Activated B cell treated with CpG ODN at 0.5 μM for 24 hours (primary cell): ENCODE measurements around the gene CCDC167. TPM values are rescaled to one million over a fixed set of nuclear protein-coding genes. Genes with fewer than 3 reads are reported as not detected.

Experiments
- ATAC-seq: fragments of 200-7000 bp; cut with Tn5 transposase; one replicate; pipeline ENCODE4 v1.10.0; 2021; ENCODE audit warnings: low read depth, mild to moderate bottlenecking, moderate library complexity
- CTCF ChIA-PET: fragments of 350-600 bp; sonication (Branson Sonifier 250); formaldehyde crosslinking; loops from one replicate; lab custom pipeline; 2021; ENCODE audit warnings: antibody characterized with exemption; lab: Charles Lee
- POLR2A ChIA-PET: fragments of 350-600 bp; sonication (Branson Sonifier 250); formaldehyde crosslinking; loops from one replicate; lab custom pipeline; 2021; ENCODE audit warnings: antibody characterized with exemption; lab: Charles Lee
- DNase-seq: peaks from one replicate; pipeline ENCODE4 v3.0.0; 2022
- H3K27ac Mint-ChIP-seq: one replicate; pipeline ENCODE4 v1.8.0; 2020; ENCODE audit warnings: mixed read lengths
- H3K27me3 Mint-ChIP-seq: one replicate; pipeline ENCODE4 v1.8.0; 2021; ENCODE audit warnings: mixed read lengths
- H3K36me3 Mint-ChIP-seq: one replicate; pipeline ENCODE4 v1.8.0; 2021; ENCODE audit warnings: low read depth, mixed read lengths
- H3K4me1 Mint-ChIP-seq: one replicate; pipeline ENCODE4 v1.8.0; 2021; ENCODE audit warnings: mixed read lengths
- H3K4me3 Mint-ChIP-seq: one replicate; pipeline ENCODE4 v1.8.0; 2020; ENCODE audit warnings: mild to moderate bottlenecking, mixed read lengths
- H3K9me3 Mint-ChIP-seq: one replicate; pipeline ENCODE4 v1.8.0; 2020; ENCODE audit warnings: mixed read lengths
- intact Hi-C: fragments of 100-400 bp; cut with micrococcal nuclease; formaldehyde crosslinking; loops from one replicate; pipeline ENCODE4 v1.15.1; 2024
- total RNA-seq: library from RNA; stranded (reverse); gene quantifications from 2 replicates; pipeline ENCODE4 v1.2.3, GENCODE V29; 2022
- TF ChIP-seq, protein P1 (sequence below): fragments of 200-600 bp; IDR thresholded peaks from one replicate; pipeline ENCODE4 v1.8.0; 2022; ENCODE audit warnings: antibody characterized with exemption, mild to moderate bottlenecking

CCDC167 gene
- total RNA-seq, 1 donor from 2014 or later: 18.4 TPM

DNA sequence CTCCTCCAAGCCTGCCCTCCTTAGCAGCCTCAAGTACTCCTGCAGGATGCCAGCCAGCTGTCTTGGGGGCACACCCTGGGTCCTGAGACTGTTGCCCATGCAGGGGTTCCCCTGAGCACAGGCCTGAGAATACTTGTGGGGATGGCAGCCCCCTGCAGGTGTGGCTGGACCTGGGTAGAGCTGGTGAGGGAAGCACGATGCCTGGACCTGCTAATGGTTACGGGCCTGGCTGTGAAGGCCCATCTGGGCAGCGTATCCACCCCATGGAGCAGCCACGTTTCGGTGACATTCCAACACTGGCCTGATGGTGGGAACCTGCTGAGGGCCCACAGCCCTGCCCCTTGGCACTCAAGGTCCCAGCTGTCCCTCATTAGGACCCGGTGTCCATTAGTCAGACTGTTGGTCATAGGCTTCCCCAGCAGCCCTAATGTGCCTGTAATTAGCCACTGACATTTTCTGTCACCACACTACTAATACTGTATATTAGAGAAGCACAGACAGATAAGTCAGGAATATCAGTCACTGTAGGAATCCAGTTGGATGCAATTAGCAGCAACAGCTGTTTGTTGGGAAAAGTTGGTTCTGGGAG, 20.3 kb downstream of the CCDC167 start:
- TF ChIP-seq, protein P1, sequence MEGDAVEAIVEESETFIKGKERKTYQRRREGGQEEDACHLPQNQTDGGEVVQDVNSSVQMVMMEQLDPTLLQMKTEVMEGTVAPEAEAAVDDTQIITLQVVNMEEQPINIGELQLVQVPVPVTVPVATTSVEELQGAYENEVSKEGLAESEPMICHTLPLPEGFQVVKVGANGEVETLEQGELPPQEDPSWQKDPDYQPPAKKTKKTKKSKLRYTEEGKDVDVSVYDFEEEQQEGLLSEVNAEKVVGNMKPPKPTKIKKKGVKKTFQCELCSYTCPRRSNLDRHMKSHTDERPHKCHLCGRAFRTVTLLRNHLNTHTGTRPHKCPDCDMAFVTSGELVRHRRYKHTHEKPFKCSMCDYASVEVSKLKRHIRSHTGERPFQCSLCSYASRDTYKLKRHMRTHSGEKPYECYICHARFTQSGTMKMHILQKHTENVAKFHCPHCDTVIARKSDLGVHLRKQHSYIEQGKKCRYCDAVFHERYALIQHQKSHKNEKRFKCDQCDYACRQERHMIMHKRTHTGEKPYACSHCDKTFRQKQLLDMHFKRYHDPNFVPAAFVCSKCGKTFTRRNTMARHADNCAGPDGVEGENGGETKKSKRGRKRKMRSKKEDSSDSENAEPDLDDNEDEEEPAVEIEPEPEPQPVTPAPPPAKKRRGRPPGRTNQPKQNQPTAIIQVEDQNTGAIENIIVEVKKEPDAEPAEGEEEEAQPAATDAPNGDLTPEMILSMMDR: no peak
- Mint-ChIP-seq H3K27ac (no peak overlapping the region), H3K36me3 (peaks cover 82% of the 10 kb centered on the region), H3K4me1 (no peaks in the 10 kb centered on the region), H3K9me3 (no peaks in the 10 kb centered on the region), H3K4me3 (no peak overlapping the region), H3K27me3 (no peaks in the 10 kb centered on the region)
- ChIA-PET CTCF (no interaction called here), POLR2A (no interaction called here)
- ATAC-seq (no peak), DNase-seq (no peak)
- intact Hi-C loops: no loop called here

DNA sequence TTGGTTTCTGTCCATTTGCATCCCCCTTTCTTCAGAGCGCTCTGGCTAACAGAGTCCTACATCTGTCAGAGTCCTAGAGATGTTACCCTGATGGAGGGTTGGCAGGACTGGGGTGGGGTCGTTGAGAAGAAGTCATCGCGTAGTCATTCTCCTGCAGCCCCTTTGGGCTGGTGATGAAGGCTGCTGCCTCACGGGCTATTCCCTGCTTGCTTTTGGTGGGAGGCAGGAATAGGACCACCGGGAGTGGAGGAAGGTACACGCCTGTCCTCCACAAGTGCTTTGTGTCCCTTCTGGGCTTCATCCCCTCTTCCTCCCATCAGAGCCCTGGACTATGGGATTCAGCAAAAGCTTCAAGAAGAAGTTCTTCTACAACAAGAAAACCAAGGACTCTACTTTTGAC, 20.9 kb downstream of the CCDC167 start:
- CTCF ChIA-PET: no interaction called here
- TF ChIP-seq, protein P1: no peak
- intact Hi-C loops: no loop called here
- no peak for DNase-seq
- Mint-ChIP-seq H3K27me3 (no peaks in the 10 kb centered on the region), H3K27ac (no peak overlapping the region), H3K4me1 (no peaks in the 10 kb centered on the region), H3K4me3 (no peak overlapping the region), H3K36me3 (peaks cover 87% of the 10 kb centered on the region), H3K9me3 (no peaks in the 10 kb centered on the region)
- POLR2A ChIA-PET: no interaction called here
- no peak for ATAC-seq

DNA sequence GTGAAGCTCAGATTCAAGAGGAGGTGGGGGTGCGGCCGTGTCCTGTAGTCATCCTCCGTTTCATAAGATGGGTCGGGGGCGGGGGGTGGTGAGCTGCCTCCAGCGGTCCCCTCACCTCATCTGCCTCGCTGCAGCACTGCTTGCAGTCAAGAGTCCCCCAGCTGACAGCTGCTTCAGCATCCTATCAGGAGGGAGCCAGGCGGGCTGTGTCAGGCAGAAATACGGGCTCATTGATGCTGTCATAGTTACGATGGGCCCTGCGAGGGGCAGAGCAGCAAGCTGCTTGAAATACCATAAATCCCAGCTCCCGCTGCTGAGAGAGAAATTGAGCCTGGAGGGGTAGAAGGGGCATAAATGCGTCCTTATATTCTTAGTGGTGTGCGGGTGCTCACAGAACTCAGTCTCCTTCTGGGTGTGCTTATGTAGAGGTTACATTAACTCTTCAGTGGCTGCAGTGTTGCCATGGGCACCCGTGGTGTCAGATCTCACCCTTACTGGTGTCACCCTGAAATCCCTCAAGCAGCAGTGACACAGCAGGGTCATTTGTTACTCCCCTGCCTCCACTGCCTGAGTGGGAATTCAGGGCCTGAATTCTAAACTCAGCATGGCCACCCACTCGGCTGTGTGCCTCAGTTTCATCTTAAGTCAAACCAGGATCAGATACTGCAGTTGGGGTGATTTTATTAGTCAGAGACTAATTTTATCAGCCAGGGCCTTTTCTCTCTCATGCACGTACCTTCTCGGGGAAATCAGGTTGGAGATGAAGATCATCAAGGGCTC, 21.8 kb downstream of the CCDC167 start:
- ATAC-seq (no peak), DNase-seq (no peak)
- Mint-ChIP-seq H3K27ac (no peak overlapping the region), H3K4me3 (no peak overlapping the region), H3K36me3 (peaks cover 91% of the 10 kb centered on the region), H3K27me3 (no peaks in the 10 kb centered on the region), H3K9me3 (no peaks in the 10 kb centered on the region), H3K4me1 (no peaks in the 10 kb centered on the region)
- TF ChIP-seq, protein P1: no peak
- ChIA-PET CTCF (no interaction called here), POLR2A (no interaction called here)
- intact Hi-C loops: no loop called here

DNA sequence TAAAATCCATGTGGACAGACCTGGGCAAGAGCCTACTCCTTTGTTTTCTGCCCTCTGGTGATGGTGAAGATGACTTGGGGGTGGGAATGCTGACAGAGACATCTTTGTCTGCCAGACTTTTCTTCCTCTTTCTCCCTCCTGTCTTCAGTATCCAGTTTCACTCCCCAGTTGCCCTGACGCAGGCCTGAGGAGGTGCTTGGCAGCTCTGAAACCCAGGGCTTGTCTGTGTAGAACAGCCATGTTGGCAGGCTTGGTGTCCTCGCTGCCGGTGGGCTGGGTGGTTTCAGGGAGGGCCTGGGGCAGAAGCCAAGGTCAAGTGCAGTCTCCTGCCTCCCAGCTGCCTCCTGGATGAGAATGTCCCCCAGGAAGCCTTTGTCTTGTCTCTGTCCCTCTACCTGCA, 22.5 kb downstream of the CCDC167 start:
- DNase-seq: no peak
- H3K27me3 Mint-ChIP-seq: no peaks in the 10 kb centered on the region
- no peak for ATAC-seq
- intact Hi-C loops: no loop called here
- H3K4me1 Mint-ChIP-seq: no peaks in the 10 kb centered on the region
- H3K27ac Mint-ChIP-seq: no peak overlapping the region
- TF ChIP-seq, protein P1: no peak
- ChIA-PET CTCF (no interaction called here), POLR2A (no interaction called here)
- H3K9me3 Mint-ChIP-seq: no peaks in the 10 kb centered on the region
- peaks cover 91% of the 10 kb centered on the region for H3K36me3 Mint-ChIP-seq
- H3K4me3 Mint-ChIP-seq: no peak overlapping the region

DNA sequence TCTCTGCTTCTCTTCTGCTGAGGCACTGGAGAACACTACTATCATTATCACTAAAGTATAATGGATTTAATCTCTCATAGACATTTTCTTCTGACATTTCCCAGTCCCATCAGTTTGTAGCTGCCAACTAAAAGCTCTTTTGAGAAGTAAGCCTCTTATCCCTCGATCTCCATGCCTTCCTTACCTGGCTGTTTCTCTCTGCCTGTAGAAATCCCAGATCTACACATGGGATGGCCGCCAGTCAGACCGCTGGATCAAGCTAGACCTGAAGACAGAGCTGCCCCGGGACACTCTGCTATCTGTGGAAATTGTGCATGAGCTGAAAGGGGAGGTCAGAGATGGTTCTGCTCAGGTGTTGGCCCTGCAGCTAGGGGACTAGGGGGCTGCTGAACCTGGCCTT, 25.4 kb downstream of the CCDC167 start:
- H3K27ac Mint-ChIP-seq: no peak overlapping the region
- POLR2A ChIA-PET: interaction anchor here (0.6 kb wide), 1 partner anchor 532 kb away, joined by 6 read pairs; no protein-coding TSS in a partner anchor
- no peaks in the 10 kb centered on the region for H3K4me1 Mint-ChIP-seq
- H3K36me3 Mint-ChIP-seq: peaks cover 93% of the 10 kb centered on the region
- intact Hi-C loops: no loop called here
- TF ChIP-seq, protein P1: no peak
- H3K9me3 Mint-ChIP-seq: no peaks in the 10 kb centered on the region
- H3K4me3 Mint-ChIP-seq: no peak overlapping the region
- CTCF ChIA-PET: interaction anchor here (1.5 kb wide), 1 partner anchor 218 kb away, joined by 5 read pairs; no protein-coding TSS in a partner anchor
- ATAC-seq: no peak
- DNase-seq: no peak
- H3K27me3 Mint-ChIP-seq: no peaks in the 10 kb centered on the region
